ENCODE results near the gene VSIG8. TPM values are rescaled to one million over a fixed set of nuclear protein-coding genes. Genes with fewer than 3 reads are reported as not detected.
A peak's percentile ranks its signal among the peaks of the same experiment; 100 is the strongest.

Gene VSIG8
- total RNA-seq, 1 experiment from 2014 or later = not detected

DNA sequence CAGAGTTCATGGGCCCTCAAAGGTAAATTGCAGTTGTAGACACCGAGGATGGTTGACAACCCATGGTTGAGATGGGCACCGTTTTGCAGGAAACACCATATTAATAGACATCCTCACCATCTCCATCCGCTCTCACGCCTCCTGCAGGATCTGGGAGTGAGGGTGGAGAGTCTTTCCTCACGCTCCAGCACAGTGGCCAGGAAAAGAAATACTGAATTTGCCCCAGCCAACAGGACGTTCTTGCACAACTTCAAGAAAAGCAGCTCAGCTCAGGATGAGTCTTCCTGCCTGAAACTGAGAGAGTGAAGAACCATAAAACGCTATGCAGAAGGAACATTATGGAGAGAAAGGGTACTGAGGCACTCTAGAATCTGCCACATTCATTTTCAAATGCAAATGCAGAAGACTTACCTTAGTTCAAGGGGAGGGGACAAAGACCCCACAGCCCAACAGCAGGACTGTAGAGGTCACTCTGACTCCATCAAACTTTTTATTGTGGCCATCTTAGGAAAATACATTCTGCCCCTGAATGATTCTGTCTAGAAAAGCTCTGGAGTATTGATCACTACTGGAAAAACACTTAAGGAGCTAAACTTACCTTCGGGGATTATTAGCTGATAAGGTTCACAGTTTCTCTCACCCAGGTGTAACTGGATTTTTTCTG, 26.5 kb downstream of the VSIG8 start:
- ChIA-PET POLR2A (no interaction called here), CTCF (interaction anchor here (0.6 to 1.3 kb wide), 5 partner anchors 32 to 171 kb away, joined by 3 to 12 read pairs (median 4); no protein-coding TSS in a partner anchor)
- ATAC-seq (peak; percentile 26; the same call in 1 of the 2 replicates), DNase-seq (ENCODE audit: low spot score) (no peak)
- peaks cover 8% of the 10 kb centered on the region for H3K4me1 Mint-ChIP-seq
- peaks cover 16% of the 10 kb centered on the region for H3K27me3 Mint-ChIP-seq (ENCODE audit: low read depth)
- no peak overlapping the region for H3K4me3 Mint-ChIP-seq
- TF ChIP-seq, protein P1, sequence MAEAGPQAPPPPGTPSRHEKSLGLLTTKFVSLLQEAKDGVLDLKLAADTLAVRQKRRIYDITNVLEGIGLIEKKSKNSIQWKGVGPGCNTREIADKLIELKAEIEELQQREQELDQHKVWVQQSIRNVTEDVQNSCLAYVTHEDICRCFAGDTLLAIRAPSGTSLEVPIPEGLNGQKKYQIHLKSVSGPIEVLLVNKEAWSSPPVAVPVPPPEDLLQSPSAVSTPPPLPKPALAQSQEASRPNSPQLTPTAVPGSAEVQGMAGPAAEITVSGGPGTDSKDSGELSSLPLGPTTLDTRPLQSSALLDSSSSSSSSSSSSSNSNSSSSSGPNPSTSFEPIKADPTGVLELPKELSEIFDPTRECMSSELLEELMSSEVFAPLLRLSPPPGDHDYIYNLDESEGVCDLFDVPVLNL (CRISPR knock-in tag; IDR thresholded peaks at IDR 0.05; ENCODE audit: borderline replicate concordance, low read depth) = no peak
- no peak for TF ChIP-seq ZNF416 (CRISPR knock-in tag; IDR thresholded peaks at IDR 0.05)
- no peak for TF ChIP-seq CREM (CRISPR knock-in tag; IDR thresholded peaks at IDR 0.05)
- TF ChIP-seq NR1H2 (CRISPR knock-in tag; IDR thresholded peaks at IDR 0.05) = no peak
- TF ChIP-seq, protein P2, sequence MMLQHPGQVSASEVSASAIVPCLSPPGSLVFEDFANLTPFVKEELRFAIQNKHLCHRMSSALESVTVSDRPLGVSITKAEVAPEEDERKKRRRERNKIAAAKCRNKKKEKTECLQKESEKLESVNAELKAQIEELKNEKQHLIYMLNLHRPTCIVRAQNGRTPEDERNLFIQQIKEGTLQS (CRISPR knock-in tag; conservative IDR thresholded peaks at IDR 0.05) = no peak
- TF ChIP-seq OVOL2 (CRISPR knock-in tag; IDR thresholded peaks at IDR 0.05; ENCODE audit: borderline replicate concordance) = no peak
- TF ChIP-seq, protein P3, sequence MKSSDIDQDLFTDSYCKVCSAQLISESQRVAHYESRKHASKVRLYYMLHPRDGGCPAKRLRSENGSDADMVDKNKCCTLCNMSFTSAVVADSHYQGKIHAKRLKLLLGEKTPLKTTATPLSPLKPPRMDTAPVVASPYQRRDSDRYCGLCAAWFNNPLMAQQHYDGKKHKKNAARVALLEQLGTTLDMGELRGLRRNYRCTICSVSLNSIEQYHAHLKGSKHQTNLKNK (CRISPR knock-in tag; IDR thresholded peaks at IDR 0.05) = no peak
- no peak for TF ChIP-seq JUN (CRISPR knock-in tag; IDR thresholded peaks at IDR 0.05)
- TF ChIP-seq, protein P4, sequence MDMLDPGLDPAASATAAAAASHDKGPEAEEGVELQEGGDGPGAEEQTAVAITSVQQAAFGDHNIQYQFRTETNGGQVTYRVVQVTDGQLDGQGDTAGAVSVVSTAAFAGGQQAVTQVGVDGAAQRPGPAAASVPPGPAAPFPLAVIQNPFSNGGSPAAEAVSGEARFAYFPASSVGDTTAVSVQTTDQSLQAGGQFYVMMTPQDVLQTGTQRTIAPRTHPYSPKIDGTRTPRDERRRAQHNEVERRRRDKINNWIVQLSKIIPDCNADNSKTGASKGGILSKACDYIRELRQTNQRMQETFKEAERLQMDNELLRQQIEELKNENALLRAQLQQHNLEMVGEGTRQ (CRISPR knock-in tag; IDR thresholded peaks at IDR 0.05) = no peak
- TF ChIP-seq, protein P5, sequence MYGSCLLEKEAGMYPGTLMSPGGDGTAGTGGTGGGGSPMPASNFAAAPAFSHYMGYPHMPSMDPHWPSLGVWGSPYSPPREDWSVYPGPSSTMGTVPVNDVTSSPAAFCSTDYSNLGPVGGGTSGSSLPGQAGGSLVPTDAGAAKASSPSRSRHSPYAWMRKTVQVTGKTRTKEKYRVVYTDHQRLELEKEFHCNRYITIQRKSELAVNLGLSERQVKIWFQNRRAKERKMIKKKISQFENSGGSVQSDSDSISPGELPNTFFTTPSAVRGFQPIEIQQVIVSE (CRISPR knock-in tag; IDR thresholded peaks at IDR 0.05; ENCODE audit: borderline replicate concordance) = no peak
- TF ChIP-seq ZBTB21 (CRISPR knock-in tag; IDR thresholded peaks at IDR 0.05; ENCODE audit: borderline replicate concordance) = no peak
- TF ChIP-seq, protein P6, sequence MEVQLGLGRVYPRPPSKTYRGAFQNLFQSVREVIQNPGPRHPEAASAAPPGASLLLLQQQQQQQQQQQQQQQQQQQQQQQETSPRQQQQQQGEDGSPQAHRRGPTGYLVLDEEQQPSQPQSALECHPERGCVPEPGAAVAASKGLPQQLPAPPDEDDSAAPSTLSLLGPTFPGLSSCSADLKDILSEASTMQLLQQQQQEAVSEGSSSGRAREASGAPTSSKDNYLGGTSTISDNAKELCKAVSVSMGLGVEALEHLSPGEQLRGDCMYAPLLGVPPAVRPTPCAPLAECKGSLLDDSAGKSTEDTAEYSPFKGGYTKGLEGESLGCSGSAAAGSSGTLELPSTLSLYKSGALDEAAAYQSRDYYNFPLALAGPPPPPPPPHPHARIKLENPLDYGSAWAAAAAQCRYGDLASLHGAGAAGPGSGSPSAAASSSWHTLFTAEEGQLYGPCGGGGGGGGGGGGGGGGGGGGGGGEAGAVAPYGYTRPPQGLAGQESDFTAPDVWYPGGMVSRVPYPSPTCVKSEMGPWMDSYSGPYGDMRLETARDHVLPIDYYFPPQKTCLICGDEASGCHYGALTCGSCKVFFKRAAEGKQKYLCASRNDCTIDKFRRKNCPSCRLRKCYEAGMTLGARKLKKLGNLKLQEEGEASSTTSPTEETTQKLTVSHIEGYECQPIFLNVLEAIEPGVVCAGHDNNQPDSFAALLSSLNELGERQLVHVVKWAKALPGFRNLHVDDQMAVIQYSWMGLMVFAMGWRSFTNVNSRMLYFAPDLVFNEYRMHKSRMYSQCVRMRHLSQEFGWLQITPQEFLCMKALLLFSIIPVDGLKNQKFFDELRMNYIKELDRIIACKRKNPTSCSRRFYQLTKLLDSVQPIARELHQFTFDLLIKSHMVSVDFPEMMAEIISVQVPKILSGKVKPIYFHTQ (CRISPR knock-in tag; IDR thresholded peaks at IDR 0.05) = no peak
- TF ChIP-seq JAZF1 (CRISPR knock-in tag; IDR thresholded peaks at IDR 0.05) = no peak
- TF ChIP-seq, protein P7, sequence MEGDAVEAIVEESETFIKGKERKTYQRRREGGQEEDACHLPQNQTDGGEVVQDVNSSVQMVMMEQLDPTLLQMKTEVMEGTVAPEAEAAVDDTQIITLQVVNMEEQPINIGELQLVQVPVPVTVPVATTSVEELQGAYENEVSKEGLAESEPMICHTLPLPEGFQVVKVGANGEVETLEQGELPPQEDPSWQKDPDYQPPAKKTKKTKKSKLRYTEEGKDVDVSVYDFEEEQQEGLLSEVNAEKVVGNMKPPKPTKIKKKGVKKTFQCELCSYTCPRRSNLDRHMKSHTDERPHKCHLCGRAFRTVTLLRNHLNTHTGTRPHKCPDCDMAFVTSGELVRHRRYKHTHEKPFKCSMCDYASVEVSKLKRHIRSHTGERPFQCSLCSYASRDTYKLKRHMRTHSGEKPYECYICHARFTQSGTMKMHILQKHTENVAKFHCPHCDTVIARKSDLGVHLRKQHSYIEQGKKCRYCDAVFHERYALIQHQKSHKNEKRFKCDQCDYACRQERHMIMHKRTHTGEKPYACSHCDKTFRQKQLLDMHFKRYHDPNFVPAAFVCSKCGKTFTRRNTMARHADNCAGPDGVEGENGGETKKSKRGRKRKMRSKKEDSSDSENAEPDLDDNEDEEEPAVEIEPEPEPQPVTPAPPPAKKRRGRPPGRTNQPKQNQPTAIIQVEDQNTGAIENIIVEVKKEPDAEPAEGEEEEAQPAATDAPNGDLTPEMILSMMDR (IDR thresholded peaks at IDR 0.05) = no peak
- no peak for TF ChIP-seq ZNF138 (CRISPR knock-in tag; conservative IDR thresholded peaks at IDR 0.05)
- TF ChIP-seq, protein P8, sequence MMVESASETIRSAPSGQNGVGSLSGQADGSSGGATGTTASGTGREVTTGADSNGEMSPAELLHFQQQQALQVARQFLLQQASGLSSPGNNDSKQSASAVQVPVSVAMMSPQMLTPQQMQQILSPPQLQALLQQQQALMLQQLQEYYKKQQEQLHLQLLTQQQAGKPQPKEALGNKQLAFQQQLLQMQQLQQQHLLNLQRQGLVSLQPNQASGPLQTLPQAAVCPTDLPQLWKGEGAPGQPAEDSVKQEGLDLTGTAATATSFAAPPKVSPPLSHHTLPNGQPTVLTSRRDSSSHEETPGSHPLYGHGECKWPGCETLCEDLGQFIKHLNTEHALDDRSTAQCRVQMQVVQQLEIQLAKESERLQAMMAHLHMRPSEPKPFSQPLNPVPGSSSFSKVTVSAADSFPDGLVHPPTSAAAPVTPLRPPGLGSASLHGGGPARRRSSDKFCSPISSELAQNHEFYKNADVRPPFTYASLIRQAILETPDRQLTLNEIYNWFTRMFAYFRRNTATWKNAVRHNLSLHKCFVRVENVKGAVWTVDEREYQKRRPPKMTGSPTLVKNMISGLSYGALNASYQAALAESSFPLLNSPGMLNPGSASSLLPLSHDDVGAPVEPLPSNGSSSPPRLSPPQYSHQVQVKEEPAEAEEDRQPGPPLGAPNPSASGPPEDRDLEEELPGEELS (CRISPR knock-in tag; IDR thresholded peaks at IDR 0.05) = no peak
- TF ChIP-seq SMAD4 (CRISPR knock-in tag; IDR thresholded peaks at IDR 0.05) = no peak
- no peaks in the 10 kb centered on the region for H3K9me3 Mint-ChIP-seq
- no peaks in the 10 kb centered on the region for H3K36me3 Mint-ChIP-seq
- H3K27ac Mint-ChIP-seq = no peak overlapping the region
